Muscle of leg (tissue), 11 donors: ENCODE results near the gene ABL1. TPM values are rescaled to one million over a fixed set of nuclear protein-coding genes. Genes with fewer than 3 reads are reported as not detected.

Source experiments
- DNase-seq: peaks from one replicate; pipeline ENCODE4 v3.0.0; 2013
- H3K27ac ChIP-seq: one replicate; pipeline ENCODE4 v1.5.1; 2013; ENCODE audit warnings: mild to moderate bottlenecking, low read length, control low read depth
- H3K27me3 ChIP-seq: one replicate; pipeline ENCODE4 v1.6.1; 2013; ENCODE audit warnings: low read length; ENCODE audit not compliant: control insufficient read depth, insufficient read depth
- H3K36me3 ChIP-seq: one replicate; pipeline ENCODE4 v1.6.1; 2013; ENCODE audit warnings: low read length; ENCODE audit not compliant: control insufficient read depth, insufficient read depth
- H3K4me1 ChIP-seq: one replicate; pipeline ENCODE4 v1.6.1; 2013; ENCODE audit warnings: low read length; ENCODE audit not compliant: control insufficient read depth, insufficient read depth
- H3K4me3 ChIP-seq: one replicate; pipeline ENCODE4 v1.5.1; 2013; ENCODE audit warnings: low read length, control low read depth
- H3K9me3 ChIP-seq: replicated peaks from 2 replicates; pipeline ENCODE4 v1.6.1; 2013; ENCODE audit warnings: low read depth, low read length; ENCODE audit not compliant: control insufficient read depth
- WGBS: methylation state at CpG from one replicate; pipeline ENCODE4 v1.1.5; 2013; ENCODE audit warnings: missing lambda C conversion rate; ENCODE audit not compliant: insufficient coverage; 5-methylcytosine and 5-hydroxymethylcytosine counted together
- polyA plus RNA-seq, 8 donors: library from polyadenylated mRNA; unstranded; fragments of 120-200 nt; gene quantifications; one replicate each; pipeline versions ENCODE4 v1.2.1 to v1.2.3, GENCODE V29; 2013; ENCODE audit warnings: inconsistent platforms in 1 of 8, low replicate concordance in 1 of 8; ENCODE audit not compliant: insufficient read length in 8 of 8, insufficient read depth in 1 of 8
- total RNA-seq: library from RNA; stranded (reverse); fragments of 120-200 nt; gene quantifications from one replicate; pipeline ENCODE4 v1.2.4, GENCODE V29; 2013

ABL1 gene
- total and polyA plus RNA-seq, 9 donors = 27.0 to 81.7 (median 67.0) TPM

DNA sequence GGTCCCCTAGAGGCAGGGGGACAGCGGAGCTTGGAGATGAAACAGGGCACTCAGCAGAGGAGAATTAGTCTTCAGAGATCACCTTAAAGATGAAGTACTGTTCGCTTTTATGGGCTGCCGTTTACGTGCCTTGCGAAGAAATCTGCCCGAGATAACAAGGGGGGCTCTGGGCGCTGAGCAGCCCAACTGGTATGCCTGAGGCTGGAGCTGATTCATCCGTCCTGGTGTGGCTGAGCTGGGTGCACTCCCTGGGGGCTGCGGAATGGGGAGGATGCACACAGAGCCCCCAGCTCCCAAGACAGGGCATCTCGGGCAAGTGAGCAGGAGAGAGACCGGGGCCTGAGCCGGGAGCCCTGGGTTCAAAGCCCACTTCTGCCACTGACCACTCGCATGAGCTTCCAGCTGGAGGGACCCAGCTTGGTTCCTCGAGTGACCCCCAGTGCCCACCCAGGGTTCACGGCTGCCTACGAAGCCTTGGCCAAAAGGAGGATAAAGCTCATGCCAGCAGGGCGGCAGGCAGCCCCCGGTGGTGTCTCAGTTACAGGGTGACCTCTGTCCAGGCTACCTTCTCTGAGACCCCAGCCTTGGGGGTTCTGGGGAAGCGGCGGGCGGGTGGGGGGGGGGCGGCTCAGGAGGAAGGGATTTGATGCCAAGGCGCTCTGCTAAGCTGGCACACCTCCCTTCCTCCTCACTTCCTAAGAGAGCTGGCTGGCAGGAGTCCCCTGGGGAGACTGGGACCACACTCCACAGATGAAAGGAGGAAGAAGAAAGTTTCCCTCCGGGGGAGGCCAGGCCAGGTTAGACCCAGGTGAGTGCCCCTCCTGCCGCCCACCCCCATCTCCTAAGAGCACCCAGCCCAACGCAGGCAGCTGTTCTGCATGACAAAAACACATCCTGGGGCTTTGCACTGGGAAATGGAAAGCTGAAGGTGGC, 98.3 kb downstream of the ABL1 start:
- no peak for DNase-seq
- Histone ChIP-seq H3K4me1 (peaks cover 32% of the 10 kb centered on the region), H3K27ac (no peak overlapping the region), H3K27me3 (peaks cover 69% of the 10 kb centered on the region), H3K4me3 (no peak overlapping the region), H3K36me3 (no peaks in the 10 kb centered on the region), H3K9me3 (no peaks in the 10 kb centered on the region)
- 19% methylated on average over 14 of the region's 26 CpGs for WGBS

DNA sequence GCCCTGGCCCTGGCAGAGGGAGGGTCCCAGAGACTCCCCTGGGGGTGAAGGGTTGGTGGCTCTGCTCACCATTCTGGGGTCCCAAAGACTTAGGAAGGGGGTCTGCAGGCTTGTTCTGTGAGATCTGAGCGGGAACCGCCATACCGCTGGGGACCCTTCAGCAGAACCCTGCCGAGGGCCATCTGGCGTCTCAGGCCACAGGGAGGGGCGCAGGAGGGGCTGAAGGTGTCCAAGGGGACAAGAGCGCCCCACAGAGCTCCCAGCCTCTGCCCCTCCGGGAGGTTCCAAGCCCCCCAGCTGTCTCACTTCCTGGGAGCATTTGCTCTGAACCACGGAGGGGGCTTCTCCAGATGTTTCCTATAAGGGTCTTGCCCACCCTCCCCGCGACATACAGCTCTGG, 99.2 kb downstream of the ABL1 start:
- WGBS = 49% methylated on average over 11 of the region's 11 CpGs

GRCh38 chr9:130934702-130935647, 99.9 kb downstream of the ABL1 start:
- no peak for DNase-seq
- WGBS = 81% methylated on average over 5 of the region's 16 CpGs
- no peak overlapping the region for H3K4me3 ChIP-seq
- no peak overlapping the region for H3K27ac ChIP-seq
- H3K27me3 ChIP-seq = peaks cover 82% of the 10 kb centered on the region
- no peaks in the 10 kb centered on the region for H3K36me3 ChIP-seq
- H3K9me3 ChIP-seq = no peaks in the 10 kb centered on the region
- H3K4me1 ChIP-seq = peaks cover 29% of the 10 kb centered on the region

More for the DNA sequence above, 99.2 kb downstream of the ABL1 start:
- Histone ChIP-seq H3K4me1 (peaks cover 29% of the 10 kb centered on the region), H3K36me3 (no peaks in the 10 kb centered on the region), H3K4me3 (no peak overlapping the region), H3K9me3 (no peaks in the 10 kb centered on the region), H3K27ac (no peak overlapping the region), H3K27me3 (peaks cover 76% of the 10 kb centered on the region)
- DNase-seq = no peak

DNA sequence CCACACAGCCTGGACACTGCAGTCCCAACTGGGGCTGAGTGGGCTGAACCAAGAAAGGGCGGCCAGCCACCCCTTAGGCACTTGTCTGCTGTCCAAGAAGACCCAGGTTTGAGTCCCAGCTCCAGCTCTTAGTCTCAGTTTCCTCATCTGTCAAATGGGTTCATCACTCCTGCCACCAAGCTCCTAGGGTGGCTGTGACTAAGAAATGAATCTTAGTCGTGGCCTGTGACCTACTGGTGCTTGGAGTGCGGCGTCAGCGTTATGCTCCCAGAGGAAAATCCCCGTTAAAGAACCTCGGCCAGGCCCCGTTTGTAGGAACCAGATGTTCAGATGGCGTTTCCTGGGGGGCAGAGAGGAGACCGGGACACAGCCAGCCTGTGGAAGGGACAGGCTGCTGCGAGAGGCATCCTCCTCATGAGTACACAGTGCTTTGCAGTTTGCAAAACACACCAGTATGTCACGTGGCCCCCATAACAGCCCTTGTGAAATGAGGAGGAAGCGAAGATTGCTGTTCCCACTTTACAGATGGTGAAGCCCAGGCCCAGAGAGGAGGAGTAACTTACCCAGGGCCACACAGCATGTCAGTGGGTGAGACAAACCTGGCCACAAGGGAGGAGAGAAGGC, 100.7 kb downstream of the ABL1 start:
- Histone ChIP-seq H3K27ac (no peak overlapping the region), H3K27me3 (peaks cover 90% of the 10 kb centered on the region), H3K4me1 (peaks cover 30% of the 10 kb centered on the region), H3K9me3 (no peaks in the 10 kb centered on the region), H3K4me3 (no peak overlapping the region), H3K36me3 (no peaks in the 10 kb centered on the region)
- WGBS = 48% methylated on average over 11 of the region's 13 CpGs
- no peak for DNase-seq

DNA sequence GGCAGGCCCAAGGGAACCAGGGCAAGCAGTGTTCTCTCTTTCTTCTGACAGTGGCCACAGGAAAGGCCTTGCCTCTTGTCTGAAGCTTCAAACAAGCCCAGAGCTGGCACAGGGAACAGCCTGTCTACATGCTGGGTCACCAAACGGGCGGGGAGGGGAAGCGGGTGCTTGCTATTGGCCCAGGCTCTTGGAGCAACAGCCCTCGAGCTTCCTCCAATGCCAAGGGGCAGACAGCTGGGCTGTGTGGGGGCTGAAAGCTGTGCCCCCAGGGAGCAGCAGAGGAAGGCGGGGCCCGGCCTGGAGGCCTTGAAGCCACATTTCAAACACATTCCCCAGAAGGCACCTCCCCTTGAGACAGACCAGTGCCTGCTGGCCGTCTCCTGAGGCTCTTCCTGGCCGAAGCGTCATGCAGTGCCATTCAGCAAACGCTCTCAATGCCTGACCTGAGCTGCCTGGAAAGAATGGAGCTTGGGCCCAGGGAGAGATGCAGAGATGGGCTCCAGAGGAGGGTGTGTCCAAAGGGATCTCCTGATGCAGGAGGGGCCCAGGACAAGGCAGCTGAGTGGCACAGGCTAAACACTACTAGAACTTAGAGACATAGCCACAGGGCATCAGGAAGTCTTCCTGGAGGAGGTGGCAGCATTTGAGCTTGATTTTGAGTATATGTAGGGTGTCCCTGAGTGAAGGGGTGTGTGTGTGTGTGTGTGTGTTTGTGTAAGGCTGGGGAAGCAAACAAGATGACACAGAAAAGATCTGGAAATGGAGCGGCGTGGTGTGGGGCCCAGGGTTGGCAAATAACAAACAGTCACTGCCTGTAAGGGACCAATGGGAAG, 101.4 kb downstream of the ABL1 start:
- peaks cover 33% of the 10 kb centered on the region for H3K4me1 ChIP-seq
- H3K27ac ChIP-seq = no peak overlapping the region
- 64% methylated on average over 7 of the region's 12 CpGs for WGBS
- peak; percentile 51 for DNase-seq
- no peak overlapping the region for H3K4me3 ChIP-seq
- no peaks in the 10 kb centered on the region for H3K9me3 ChIP-seq
- peaks cover 94% of the 10 kb centered on the region for H3K27me3 ChIP-seq
- H3K36me3 ChIP-seq = no peaks in the 10 kb centered on the region

Other genes starting within 250 kb of the ABL1 start
- gene PRDM12, start 170.7 kb upstream of the ABL1 start, total RNA-seq = not detected
- not detected for gene PRDM12, start 170.7 kb upstream of the ABL1 start, polyA plus RNA-seq
- 24.2 TPM for gene EXOSC2, start 141.5 kb upstream of the ABL1 start, total RNA-seq
- gene EXOSC2, start 141.5 kb upstream of the ABL1 start, polyA plus RNA-seq = 10 to 100 TPM; 22.9 to 30.3 (median 26.3) TPM
- not detected for gene QRFP, start 61.6 kb downstream of the ABL1 start, total RNA-seq
- gene QRFP, start 61.6 kb downstream of the ABL1 start, polyA plus RNA-seq = under 1 TPM; 0.27 to 0.66 (median 0.47) TPM
- gene FIBCD1, start 104.0 kb downstream of the ABL1 start, total RNA-seq = not detected
- gene FIBCD1, start 104.0 kb downstream of the ABL1 start, polyA plus RNA-seq = under 1 TPM in 4 of 8 donors, not detected in 4; 0.04 to 0.13 (median 0.08) TPM
- gene LAMC3, start 173.9 kb downstream of the ABL1 start, total RNA-seq = 1.1 TPM
- 1 to 10 TPM; 1.0 to 4.0 (median 1.9) TPM for gene LAMC3, start 173.9 kb downstream of the ABL1 start, polyA plus RNA-seq